NCI-H1436 treated with DMSO at 0.1 percent for 48 hours (cell line): ENCODE measurements around the gene BARD1.
"Not testable (repeated sequence)": the region's sequence is repeated elsewhere in the genome, so short reads cannot be mapped to it uniquely, and the experiment has no call there.

Source experiments
- DNase-seq: peaks from one replicate; lab custom pipeline; 2025; lab: John Stamatoyannopoulos, UW

Gene BARD1

DNA sequence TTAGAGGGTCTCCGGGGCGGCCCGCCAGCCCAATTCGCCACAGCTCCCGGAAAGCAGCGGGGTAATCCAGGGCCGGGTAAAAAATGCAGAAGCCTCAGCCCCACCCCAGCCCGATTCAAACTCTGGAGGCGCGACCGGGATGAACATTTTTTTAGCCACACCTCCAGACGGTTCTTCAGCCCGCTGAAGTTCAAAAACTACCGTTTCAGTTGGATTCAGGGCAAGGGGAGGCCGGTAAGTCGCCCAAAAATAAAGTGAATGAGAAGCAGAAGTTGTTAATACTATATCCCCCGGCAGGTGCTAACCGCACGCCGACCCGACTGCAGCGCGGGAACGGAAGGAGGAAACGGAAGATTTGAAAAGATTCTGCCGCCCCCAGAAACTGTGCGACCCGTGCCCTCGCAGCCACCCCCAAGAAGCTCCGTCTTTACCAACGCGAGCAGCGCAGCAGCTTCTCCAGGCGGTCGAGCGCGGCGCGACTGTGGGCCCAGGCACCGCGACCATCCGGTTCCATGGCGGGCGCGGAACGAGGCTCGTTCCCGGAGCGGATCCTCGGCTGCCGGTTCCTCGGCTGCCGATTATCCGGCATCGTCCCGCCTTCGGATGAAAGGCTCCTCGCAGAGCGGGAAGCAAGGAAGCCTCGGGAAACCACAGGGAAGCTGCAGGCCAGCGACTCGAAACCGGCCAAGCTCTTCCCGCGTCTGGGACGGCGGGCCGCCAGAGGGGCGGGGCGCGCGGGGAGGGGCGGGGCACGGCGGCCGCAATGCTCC, at the start of gene BARD1:
BARD1 (minus strand) TSS at position 703 of the 770 bp plus-strand sequence; CDS start at position 589, 114 bp downstream.
- no peak for DNase-seq

- DNase-seq = no peak
These were observed 46.7 kb upstream of the BARD1 start for GRCh38 chr2:214856137-214856536.

- no peak for DNase-seq
These were observed 44.4 kb upstream of the BARD1 start for GRCh38 chr2:214853906-214854305.

- DNase-seq = no peak
These were observed 34.3 kb upstream of the BARD1 start for GRCh38 chr2:214843823-214844222.

DNA sequence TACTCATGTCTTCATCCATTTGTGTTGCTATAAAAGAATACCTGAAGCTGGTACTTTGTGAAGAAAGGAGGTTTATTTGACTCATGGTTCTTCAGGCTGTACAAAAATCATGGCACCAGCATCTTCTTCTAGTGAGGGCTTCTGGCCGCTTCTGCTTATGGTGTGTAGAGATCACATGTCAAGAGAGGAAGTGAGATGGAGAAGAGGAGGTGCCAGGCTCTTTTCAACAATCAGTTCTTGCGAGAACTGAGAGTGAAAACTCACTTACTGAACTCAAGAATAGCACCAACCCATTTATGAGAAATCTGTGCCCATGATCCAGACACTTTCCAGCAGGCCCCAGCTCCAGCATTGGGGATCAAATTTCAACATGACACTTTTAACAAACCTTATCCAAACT, 30.0 kb upstream of the BARD1 start:
- DNase-seq = no peak

GRCh38 chr2:214837466-214837865, 28.0 kb upstream of the BARD1 start:
- no peak for DNase-seq

DNA sequence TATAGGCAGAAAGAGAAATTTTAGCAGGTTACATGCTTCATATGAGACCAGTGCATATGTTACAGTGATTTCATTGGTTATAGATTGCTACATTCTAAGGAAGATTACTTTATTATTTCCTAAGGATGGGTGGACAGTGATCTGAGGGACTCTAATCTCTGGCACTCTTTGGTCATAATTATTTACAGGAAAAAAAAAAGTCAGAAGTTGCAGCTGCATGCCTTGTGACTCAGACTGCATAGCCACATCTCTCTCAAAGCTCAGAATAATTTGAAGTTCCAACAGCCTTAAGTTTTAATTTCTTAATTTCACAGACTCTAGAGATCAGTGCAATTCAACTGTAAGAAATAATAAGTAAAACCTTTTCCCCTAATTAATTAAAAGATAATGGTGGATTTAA, 27.1 kb upstream of the BARD1 start:
- no peak for DNase-seq

GRCh38 chr2:214830794-214831346, 21.4 kb upstream of the BARD1 start:
- DNase-seq = no peak

DNA sequence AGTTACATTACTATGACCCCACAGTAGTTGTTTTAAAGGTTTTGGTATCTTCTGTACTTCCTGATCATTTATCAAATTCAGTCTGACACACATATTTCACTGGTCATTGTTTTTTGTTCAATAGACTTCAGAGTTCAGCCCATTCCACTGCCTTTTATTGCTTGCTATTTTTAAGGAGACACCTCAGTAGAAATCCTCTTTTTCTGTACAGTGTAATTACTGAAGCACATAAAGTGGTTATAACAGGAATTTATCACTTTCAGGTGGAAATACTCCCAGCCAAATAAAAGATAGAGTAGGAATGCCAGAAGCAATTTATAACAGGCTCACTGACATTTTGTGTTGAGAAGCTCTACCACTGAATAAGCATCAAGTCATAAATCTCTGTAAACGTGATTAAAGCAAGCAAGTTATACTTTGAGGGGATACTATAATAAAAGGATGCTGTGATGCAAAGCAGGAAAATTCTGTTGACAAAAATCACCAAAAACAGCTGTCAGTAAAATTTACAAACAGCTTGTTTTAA, 6.6 kb upstream of the BARD1 start:
- DNase-seq = no peak

DNA sequence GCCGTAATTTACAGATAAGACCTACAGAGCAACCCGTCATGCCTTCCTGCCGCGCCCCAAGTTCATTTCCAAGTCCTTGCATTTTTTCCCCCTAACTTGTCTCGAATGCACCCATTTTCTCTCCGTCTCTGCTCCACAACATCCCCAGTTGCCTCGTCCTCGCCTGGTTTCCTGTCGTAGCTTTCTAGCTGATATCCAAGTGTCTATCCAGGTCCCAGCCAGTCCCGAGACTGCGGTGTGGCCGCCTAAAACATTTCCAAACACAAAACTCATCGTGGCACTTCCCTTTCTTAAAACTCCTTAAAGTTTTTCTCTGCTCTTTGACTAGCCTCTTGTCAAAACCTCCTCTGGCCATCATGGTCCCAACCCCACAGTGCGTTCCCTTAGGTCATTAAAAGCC, 1.2 kb upstream of the BARD1 start:
- no peak for DNase-seq

DNA sequence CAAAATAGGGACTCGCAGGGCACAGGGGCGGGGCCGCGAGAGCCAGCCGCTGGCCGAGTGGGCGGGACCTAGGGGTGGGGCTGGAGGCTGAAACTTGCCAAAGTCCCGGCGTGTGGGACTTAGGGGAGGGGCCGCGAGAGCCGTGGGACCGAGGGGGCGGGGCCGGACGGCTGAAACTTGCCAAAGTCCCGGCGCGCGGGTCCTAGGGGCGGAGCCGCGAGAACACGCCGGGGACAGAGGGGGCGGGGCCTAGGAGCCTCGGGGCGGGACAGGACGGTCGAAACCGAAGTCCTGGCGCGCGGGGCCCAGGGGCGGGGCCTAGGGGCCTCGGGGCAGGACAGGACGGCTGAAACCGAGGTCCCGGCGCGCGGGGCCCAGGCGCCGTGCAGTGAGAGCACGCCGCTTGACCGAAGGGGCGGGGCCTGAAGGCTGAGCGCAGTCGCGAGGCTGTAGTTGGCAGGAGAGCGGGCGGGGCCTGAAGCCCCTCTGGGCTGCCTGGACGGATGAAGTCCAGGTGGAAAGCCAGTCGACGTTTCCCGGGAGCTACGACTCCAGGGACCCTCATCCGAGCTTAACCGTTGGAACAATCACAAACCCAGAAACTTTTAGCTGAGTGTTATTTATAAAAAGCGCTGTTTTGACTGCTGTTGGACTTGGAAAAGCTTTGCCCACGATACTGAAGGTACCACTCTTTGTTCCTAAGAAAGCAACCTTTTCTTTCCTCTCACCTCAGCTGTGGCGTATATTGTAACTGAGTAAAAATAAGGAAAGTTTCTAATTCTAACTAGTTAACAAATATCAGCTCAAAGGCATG, 475 bp upstream of the BARD1 start:
- peak; percentile 80 for DNase-seq

- no peak for DNase-seq
These were observed 1.8 kb downstream of the BARD1 start for GRCh38 chr2:214807653-214808052.

- DNase-seq = no peak
These were observed 7.6 kb downstream of the BARD1 start for GRCh38 chr2:214801768-214802397.

DNA sequence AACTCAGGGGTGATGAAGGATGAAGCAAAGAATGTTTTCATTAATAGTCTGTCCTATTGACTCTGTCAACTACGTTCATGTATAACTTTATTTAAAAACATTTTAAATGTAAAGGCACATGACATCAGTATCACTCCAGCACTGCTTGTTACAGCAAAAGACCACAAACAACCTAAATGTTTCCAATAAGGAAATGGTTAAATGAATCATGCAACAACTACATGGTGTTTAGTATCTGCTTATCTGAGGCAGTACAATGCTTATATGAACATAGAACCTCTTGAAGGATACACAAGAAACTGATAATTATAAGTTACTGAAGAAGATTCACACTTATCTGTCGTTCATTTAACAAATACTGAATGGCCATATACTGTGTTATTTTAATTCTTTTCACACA, 8.4 kb downstream of the BARD1 start:
- no peak for DNase-seq

DNA sequence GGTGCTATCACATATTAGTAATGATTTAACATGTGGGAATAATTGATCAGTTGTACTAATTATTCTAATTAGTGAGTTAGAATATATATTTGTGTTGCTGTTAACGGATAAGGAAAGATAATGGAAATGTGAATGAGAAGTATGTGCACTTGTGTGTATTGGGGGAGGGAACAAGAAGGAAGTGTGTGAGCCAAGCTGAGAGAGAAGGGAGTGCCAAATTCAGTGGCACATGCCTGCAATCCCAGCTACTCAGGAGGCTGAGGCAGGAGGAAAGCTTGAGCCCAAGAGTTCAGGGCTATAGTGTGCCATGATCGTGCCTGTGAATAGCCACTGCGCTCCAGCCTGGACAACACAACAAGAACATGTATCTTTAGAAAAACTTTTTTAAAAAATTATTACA, 9.3 kb downstream of the BARD1 start:
- no peak for DNase-seq

- DNase-seq = no peak
These were observed 12.6 kb downstream of the BARD1 start for GRCh38 chr2:214796911-214797310.

- not testable (repeated sequence) for DNase-seq
These were observed 26.3 kb downstream of the BARD1 start for GRCh38 chr2:214783181-214783580.

- no peak for DNase-seq
These were observed 26.8 kb downstream of the BARD1 start for GRCh38 chr2:214782671-214783070.

DNA sequence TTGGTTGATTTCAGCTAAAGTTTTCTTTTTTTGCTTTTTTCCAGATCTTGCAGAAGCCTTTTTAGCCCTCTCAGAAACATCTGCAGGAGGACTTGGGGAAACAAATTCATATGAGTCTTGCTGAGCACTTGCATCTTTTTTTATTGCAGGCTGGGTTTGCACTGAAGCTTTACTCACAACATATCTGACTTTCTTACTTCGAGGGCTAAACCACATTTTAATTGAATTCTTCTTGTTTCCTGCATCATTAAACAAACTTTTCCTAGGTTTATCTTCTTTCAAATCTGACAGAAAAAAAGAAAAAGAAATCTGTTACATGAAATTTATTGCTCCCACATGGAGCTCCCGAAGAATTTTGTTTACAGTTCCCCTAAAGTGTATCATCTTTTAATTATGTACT, 28.3 kb downstream of the BARD1 start:
- DNase-seq = no peak

DNA sequence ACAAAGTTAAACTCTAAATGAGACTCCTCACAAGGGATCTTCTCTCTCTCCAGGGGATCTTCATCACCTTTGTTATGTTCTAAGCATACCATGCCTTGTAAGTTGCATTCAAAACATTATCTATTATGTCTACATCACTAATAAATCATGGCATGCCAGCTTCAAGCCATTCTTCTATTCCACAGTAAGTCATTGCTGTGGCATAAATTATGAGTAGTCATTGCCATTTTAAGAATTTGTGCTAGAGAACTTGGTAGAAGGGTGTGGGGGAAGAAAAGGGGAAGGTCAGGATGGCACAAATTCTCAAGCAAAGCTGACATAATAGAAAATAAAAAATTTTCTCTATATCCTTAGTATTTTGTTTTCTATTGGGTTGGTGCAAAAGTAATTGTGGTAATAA, 33.5 kb downstream of the BARD1 start:
- DNase-seq = no peak

- no peak for DNase-seq
These were observed 35.4 kb downstream of the BARD1 start for GRCh38 chr2:214774108-214774507.

GRCh38 chr2:214772443-214773015, 37.0 kb downstream of the BARD1 start:
- no peak for DNase-seq
